Endothelial cell of umbilical vein (primary cell): ENCODE measurements around the gene SLC46A1.

Experiments used
- CTCF ChIP-seq, 2 donors: IDR thresholded peaks; 1 replicate in 1 of 2; 2 replicates in 1 of 2; pipeline ENCODE4 v1.5.1; 2011; ENCODE audit warnings: low read length in 2 of 2, mild to moderate bottlenecking in 2 of 2, moderate library complexity in 2 of 2, control low read depth in 1 of 2, inconsistent platforms in 1 of 2, low read depth in 1 of 2; ENCODE audit not compliant: insufficient read depth in 1 of 2; ENCODE audit errors: extremely low read depth in 1 of 2
- EZH2 ChIP-seq: IDR thresholded peaks from 2 replicates; pipeline ENCODE4 v1.6.1; 2012; ENCODE audit warnings: borderline replicate concordance, low read depth, mild to moderate bottlenecking, moderate library complexity, low read length, inconsistent platforms; ENCODE audit not compliant: severe bottlenecking

- no peak for TF ChIP-seq CTCF (IDR thresholded peaks at IDR 0.05; ENCODE audit: extremely low read depth in 1 of 2, insufficient read depth in 1 of 2, low read depth in 1 of 2, low read length in 2 of 2)
- TF ChIP-seq EZH2: no peak
Measured at GRCh38 chr17:28346199-28346580, 59.8 kb downstream of the SLC46A1 start.
